ENCODE data around the gene MAP2K5. TPM values are rescaled to one million over a fixed set of nuclear protein-coding genes. Genes with fewer than 3 reads are reported as not detected.

MAP2K5 gene
- total and polyA plus RNA-seq, 7 donors, result 11.3 to 19.4 (median 14.3) TPM

DNA sequence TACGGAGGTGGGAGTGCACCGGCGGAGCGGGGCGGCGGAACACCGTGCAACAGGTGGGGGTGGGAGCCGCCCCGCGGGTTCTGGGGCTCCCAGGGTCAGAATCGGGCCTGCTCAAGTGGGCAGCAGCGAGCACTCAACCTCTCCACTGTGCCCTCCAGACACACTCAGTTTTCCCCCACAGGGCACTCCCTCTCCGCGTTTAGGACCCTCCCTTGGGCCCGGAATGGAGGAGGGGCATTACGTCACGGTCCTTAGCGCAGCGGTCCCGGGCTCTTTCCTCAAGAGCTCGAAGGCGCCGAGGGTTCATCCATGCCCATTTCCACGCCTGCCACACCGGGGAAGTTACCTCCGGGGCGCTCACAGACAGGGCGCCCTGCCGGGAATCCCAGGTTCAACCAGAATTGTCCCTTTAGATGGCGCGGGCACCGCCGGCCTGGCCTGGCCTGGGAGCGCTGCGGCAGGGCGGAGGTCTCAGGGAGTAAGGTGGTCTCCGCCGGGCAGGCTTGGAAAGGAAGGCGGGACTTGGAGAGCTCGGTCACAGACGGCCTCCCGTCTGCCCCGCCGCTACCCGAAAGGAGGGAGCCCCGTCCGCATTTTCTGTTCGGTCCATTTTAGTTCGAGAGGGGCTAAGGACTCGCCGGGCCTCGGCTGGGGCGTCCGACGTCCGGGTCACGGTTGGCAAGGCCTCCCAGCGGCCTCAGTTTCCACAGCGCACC lies 292.2 kb downstream of the MAP2K5 start:
- 2% methylated on average over 59 of the region's 59 CpGs for WGBS, 2 donors
- TF ChIP-seq, protein P1, sequence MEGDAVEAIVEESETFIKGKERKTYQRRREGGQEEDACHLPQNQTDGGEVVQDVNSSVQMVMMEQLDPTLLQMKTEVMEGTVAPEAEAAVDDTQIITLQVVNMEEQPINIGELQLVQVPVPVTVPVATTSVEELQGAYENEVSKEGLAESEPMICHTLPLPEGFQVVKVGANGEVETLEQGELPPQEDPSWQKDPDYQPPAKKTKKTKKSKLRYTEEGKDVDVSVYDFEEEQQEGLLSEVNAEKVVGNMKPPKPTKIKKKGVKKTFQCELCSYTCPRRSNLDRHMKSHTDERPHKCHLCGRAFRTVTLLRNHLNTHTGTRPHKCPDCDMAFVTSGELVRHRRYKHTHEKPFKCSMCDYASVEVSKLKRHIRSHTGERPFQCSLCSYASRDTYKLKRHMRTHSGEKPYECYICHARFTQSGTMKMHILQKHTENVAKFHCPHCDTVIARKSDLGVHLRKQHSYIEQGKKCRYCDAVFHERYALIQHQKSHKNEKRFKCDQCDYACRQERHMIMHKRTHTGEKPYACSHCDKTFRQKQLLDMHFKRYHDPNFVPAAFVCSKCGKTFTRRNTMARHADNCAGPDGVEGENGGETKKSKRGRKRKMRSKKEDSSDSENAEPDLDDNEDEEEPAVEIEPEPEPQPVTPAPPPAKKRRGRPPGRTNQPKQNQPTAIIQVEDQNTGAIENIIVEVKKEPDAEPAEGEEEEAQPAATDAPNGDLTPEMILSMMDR (IDR thresholded peaks at IDR 0.05), result no peak
- TF ChIP-seq POLR2A (IDR thresholded peaks at IDR 0.05) (no peak), EP300 (IDR thresholded peaks at IDR 0.05) (no peak), POLR2AphosphoS5 (IDR thresholded peaks at IDR 0.05) (no peak)
- Histone ChIP-seq H3K36me3 (no peaks in the 10 kb centered on the region), H3K9me3 (no peaks in the 10 kb centered on the region), H3K27me3 (peaks cover 57 to 65% (median 62%) of the 10 kb centered on the region in 3 donors), H3K4me1 (peaks cover 0 to 59% (median 56%) of the 10 kb centered on the region in 4 donors), H3K27ac (no peak overlapping the region), H3K4me3 (peak overlapping the region in 3 of 4 donors; percentile 35 to 44 (median 35))
- peak; percentile 64 for DNase-seq
- intact Hi-C loops (cut with DNase I), result loop anchor here (2.0 to 5.0 kb wide), 4 partner anchors 292 to 443 kb away; partner anchors contain the start of genes C15orf61, FEM1B and MAP2K5

DNA sequence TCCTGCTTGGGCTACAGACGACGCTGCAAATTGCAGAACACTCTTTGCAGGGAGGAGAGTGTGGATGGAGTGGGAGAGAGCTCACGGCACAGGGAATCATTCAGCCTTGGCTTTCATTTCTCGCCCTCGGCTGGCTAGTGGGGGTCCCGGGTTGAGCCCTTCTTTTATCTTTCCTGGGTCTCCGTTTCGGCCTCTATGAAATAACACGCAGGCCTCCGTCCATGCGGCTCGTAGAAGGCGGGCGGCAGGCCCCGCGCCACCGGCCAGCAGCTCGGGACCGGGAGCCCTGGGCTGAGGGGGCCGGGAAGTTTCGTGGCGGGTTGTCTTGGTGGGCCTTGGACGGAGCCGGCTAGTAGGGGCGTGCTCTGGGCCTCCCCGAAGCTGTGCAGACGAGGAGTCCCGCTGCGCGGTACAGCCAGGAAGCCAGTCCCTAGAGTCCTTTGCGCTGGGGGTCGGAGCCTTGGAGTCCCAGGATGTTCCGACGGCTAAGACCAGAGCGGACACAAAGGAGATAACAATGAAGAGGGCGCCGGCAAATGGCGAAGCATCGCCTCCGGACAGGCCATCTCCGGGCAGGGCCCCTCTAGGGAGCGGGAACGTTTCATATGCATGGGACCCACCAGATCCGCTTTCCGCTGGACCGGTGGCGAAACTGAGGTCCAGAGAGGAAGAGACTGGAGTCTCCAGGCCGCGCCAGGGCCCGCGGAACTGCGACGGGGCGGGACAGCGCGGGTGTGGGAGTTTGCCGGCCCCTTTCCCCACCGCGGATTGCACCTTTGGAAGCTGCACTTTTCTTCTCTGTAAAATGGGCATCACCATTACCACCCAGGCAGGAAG lies 293.0 kb downstream of the MAP2K5 start:
- Histone ChIP-seq H3K36me3 (no peaks in the 10 kb centered on the region), H3K4me1 (peaks cover 0 to 57% (median 54%) of the 10 kb centered on the region in 4 donors), H3K27ac (no peak overlapping the region), H3K27me3 (peaks cover 50 to 58% (median 55%) of the 10 kb centered on the region in 3 donors), H3K4me3 (peak overlapping the region in 3 of 4 donors; percentile 35 to 44 (median 35)), H3K9me3 (no peaks in the 10 kb centered on the region)
- intact Hi-C loops (cut with DNase I), result loop anchor here (2.0 to 5.0 kb wide), 4 partner anchors 293 to 442 kb away; partner anchors contain the start of genes C15orf61, FEM1B and MAP2K5
- peak; percentile 71 for DNase-seq
- no peak for TF ChIP-seq EP300 (IDR thresholded peaks at IDR 0.05)
- TF ChIP-seq, protein P1 (IDR thresholded peaks at IDR 0.05), result no peak
- TF ChIP-seq POLR2A (IDR thresholded peaks at IDR 0.05), result no peak
- TF ChIP-seq POLR2AphosphoS5 (IDR thresholded peaks at IDR 0.05), result no peak
- WGBS, 2 donors, result 5 to 7% methylated on average over 59 of the region's 59 CpGs

DNA sequence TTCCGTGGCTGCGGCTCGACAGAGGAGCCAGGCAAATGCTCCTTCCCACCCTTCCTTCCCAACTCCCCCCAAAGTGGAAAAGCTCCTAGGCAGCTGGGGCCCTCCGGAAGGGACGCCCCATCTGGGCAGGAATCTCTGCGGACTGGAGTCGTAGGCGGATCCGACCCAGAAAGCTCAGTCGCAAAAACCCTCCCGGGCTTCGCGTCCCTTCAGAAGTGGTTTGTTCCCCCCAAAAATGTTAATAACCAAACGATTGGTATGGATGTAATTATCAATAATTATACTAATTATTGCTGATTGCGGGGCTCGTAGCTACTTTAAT lies 293.6 kb downstream of the MAP2K5 start:
- DNase-seq, result peak; percentile 63
- Histone ChIP-seq H3K4me3 (peak overlapping the region in 3 of 4 donors; percentile 35 to 44 (median 35)), H3K27me3 (peaks cover 45 to 52% (median 49%) of the 10 kb centered on the region in 3 donors), H3K9me3 (no peaks in the 10 kb centered on the region), H3K27ac (no peak overlapping the region), H3K4me1 (peaks cover 0 to 61% (median 57%) of the 10 kb centered on the region in 4 donors), H3K36me3 (no peaks in the 10 kb centered on the region)
- WGBS, 2 donors, result 5 to 8% methylated on average over 16 of the region's 16 CpGs
- no peak for TF ChIP-seq EP300 (IDR thresholded peaks at IDR 0.05)
- no peak for TF ChIP-seq POLR2AphosphoS5 (IDR thresholded peaks at IDR 0.05)
- TF ChIP-seq, protein P1 (IDR thresholded peaks at IDR 0.05), result no peak
- intact Hi-C loops (cut with DNase I), result loop anchor here (5.0 kb wide), 3 partner anchors 294 to 441 kb away; partner anchors contain the start of genes C15orf61, FEM1B and MAP2K5

GRCh38 chr15:67836477-67836876 lies 294.0 kb downstream of the MAP2K5 start:
- Histone ChIP-seq H3K4me3 (peak overlapping the region in 3 of 4 donors; percentile 35 to 44 (median 35)), H3K4me1 (peaks cover 0 to 65% (median 61%) of the 10 kb centered on the region in 4 donors), H3K27me3 (peaks cover 42 to 48% (median 45%) of the 10 kb centered on the region in 3 donors), H3K27ac (no peak overlapping the region), H3K36me3 (no peaks in the 10 kb centered on the region), H3K9me3 (no peaks in the 10 kb centered on the region)
- 34 to 38% methylated on average over 8 of the region's 8 CpGs for WGBS, 2 donors
- intact Hi-C loops (cut with DNase I), result loop anchor here (5.0 kb wide), 3 partner anchors 294 to 441 kb away; partner anchors contain the start of genes C15orf61, FEM1B and MAP2K5
- DNase-seq, result peak; percentile 63
- TF ChIP-seq, protein P1 (IDR thresholded peaks at IDR 0.05), result peak in 3 of 4 experiments; percentile 30 to 84 (median 59)
- no peak for TF ChIP-seq POLR2AphosphoS5 (IDR thresholded peaks at IDR 0.05)
